GM19023 (cell line): ENCODE results near the gene CTSK.
"Not testable (repeated sequence)": the region's sequence is repeated elsewhere in the genome, so short reads cannot be mapped to it uniquely, and the experiment has no call there.

Experiments used
- ATAC-seq: cut with Tn5 transposase; IDR thresholded peaks from one replicate; pipeline ENCODE4 v1.9.1; 2021; ENCODE audit warnings: mild to moderate bottlenecking, moderate library complexity; ENCODE audit not compliant: unreplicated experiment

CTSK gene

DNA sequence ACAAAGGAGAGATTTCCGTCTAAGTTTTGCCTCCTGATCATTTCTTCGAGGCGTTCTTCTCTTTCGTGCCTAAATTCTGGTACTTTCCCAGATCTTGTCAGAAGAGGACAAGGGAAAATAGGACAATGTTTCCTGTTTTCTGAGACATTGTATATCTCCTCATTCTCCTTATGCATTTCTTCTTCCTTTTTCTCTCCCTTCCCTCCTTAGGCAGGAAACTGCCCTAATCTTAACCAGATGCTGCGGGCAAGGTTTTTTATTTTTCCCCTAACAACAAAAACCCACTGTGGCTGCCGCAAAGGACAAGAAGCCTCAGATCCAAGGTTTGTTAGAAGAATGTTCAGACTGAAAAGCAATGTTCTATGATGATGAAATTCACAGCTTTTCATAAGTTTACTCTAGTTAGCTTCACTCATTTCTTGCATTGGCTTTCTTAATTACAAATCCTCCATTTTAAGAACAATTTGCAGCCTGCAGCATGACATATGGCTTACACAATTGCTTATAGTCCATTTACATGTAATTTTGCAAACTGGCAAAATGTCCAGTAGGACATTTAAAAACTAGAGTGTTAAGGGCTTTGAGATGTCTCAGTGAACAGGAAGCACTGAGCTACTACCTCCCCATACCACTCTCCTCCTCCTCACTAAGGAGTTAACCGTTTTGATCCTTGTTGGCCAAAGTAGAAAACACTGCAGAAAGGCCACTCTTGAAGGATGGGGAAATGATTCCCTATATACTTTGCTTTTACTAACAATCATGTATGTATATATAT is 624 bp downstream of the CTSK start:
- ATAC-seq: no peak

GRCh38 chr1:150805899-150806298 is 2.2 kb downstream of the CTSK start:
- ATAC-seq: no peak

GRCh38 chr1:150804671-150805070 is 3.4 kb downstream of the CTSK start:
- no peak for ATAC-seq

DNA sequence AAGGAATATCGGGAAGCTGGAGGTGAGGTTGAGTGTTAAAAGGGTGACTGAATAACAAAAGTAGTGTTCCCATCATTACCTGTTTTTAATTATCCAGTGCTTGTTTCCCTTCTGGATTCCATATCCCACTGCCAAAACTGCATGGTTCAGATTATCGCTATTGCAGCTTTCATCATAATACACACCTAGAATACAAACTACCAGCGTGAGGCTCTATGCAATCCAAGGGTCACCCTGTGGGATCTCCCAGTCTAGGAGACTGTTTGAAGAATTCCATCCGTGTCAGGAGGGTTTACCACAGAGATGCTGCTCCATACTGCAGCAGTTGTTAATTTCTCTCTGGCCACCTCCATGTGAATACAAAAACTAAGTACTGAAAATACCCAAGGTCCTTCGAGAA is 9.0 kb downstream of the CTSK start:
- no peak for ATAC-seq

DNA sequence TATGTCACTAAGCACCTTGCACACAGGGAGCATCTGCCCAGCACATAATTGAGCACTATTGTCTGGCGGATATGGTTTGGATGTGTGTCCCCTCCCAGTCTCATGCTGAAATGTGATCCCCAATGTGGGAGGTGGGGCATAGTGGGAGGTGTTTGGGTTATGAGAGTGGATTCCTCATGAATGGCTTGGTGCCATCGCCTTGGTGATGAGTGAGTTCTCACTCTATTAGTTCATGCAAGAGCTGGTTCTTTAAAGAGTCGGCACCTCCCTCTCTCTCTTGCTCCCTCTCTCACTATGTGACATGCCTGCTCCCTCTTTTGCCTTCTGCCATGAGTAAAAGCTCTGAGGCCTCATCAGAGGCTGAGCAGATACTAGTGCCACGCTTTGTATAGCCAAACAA is 9.5 kb downstream of the CTSK start:
- no peak for ATAC-seq

DNA sequence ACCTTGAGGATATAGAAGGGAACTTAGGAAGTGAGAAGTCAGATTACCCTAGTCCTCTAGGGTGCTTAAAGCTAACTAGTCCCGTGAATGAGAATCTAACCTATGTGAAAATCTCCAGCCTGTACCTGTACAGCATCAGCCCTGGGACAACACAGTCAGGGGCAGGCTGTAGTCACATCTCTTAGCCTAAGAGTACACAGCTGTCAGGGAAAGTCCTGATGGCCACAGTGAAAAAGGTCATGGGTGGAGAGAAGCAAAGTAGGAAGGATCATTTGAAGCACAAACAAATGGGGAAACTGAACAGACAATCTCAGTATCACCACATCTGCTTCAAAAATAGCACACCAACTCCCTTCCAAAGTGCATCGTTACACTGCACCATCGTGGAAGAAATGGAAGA is 11.7 kb downstream of the CTSK start:
- no peak for ATAC-seq

- not testable (repeated sequence) for ATAC-seq
Observed at GRCh38 chr1:150793778-150794177, 14.3 kb downstream of the CTSK start.

DNA sequence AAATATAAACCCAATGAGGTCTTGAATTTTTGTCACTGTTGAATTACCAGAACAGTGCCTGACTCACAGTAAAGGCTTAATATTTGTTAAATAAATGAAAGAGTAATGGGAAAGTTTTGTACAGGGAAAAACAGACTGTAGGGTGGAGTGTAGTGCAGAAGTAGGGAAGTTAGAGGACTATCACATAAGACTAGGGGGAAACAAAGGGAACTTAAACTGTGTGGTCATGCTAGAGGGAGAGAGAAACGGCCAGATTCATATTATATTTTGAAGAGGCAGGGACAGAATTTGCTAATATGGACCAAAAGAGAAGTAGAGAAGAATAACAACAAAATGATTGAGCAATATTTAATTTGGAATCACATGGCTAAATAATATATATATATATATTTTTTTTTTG is 14.8 kb downstream of the CTSK start:
- ATAC-seq: no peak

DNA sequence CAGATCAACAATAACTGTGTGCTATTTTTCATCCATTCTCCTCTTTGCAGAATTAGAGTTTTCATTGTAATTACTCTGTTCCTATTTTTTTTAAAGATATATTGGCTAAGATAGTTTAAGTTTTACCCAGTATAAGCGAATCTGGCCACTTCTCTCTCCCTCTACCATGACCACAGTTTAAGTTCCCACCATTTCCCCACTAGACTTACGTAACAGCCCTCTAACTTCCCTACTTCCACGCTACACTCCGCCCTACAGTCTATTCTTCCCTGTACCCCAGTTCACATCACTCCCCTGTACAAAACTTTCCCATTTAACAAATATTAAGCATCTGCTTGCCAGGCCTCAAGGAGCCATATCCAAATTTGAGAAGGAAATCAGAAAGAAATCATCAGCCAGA is 16.5 kb downstream of the CTSK start:
- no peak for ATAC-seq

DNA sequence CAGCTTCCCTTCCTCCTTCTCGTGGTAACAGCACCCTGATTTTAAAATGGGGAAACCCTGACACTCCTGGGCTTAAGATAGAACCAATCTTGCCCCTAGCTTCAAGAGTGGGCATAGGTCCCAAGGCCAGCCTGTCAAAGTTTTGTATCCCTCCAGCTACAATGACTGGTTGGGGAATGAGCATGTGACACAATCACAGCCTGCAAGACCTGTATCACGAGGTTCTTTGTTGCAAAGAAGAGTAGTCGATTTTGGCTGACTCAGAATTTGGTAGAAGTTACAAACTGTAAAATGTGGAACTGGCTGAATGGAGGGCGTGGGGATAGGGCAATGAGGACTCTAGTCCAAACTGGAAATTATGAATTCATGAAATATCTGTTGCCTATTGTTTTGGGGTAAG is 18.7 kb downstream of the CTSK start:
- ATAC-seq: no peak

DNA sequence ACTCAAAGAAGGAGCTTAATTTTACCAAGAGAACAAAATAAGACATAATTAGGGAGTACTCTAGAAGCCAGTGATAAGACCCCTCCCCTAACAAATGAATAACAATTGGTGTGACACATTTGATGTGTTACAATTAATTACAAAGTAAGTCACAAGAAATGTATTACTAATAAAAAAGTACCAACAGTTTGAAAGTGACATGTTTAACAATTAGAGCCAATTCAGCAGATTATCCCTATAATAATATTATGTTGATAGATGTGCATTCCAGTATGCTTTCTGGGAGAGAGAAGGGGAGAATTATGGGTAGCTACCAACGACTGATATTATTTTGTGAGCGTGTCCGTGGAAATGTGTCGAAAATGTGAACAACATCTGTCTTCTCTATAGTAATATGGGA is 19.1 kb downstream of the CTSK start:
- no peak for ATAC-seq

GRCh38 chr1:150787455-150787854 is 20.6 kb downstream of the CTSK start:
- no peak for ATAC-seq

- no peak for ATAC-seq
Observed at GRCh38 chr1:150780510-150780909, 27.6 kb downstream of the CTSK start.

DNA sequence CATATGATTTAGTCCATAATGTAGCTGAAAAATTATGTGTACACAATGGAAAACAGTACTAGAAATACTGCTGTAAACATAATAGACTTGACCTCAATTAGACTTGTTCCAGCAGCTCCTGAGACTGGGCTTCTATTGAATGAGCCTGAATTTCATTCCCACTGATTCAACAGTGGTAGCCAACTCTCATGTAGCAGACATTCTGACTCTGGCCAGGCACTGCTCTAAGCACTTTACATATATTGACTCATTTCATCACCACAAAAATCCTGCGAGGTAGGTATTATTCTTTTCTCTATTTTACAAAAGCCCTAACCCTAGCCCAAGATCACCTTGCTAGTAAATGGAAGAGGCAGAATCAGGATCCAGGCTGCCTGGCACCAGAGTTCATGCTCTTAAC is 29.7 kb downstream of the CTSK start:
- no peak for ATAC-seq

- no peak for ATAC-seq
Observed at GRCh38 chr1:150777544-150777943, 30.5 kb downstream of the CTSK start.

- not testable (repeated sequence) for ATAC-seq
Observed at GRCh38 chr1:150775931-150776505, 32.0 kb downstream of the CTSK start.

GRCh38 chr1:150775276-150775675 is 32.8 kb downstream of the CTSK start:
- no peak for ATAC-seq

DNA sequence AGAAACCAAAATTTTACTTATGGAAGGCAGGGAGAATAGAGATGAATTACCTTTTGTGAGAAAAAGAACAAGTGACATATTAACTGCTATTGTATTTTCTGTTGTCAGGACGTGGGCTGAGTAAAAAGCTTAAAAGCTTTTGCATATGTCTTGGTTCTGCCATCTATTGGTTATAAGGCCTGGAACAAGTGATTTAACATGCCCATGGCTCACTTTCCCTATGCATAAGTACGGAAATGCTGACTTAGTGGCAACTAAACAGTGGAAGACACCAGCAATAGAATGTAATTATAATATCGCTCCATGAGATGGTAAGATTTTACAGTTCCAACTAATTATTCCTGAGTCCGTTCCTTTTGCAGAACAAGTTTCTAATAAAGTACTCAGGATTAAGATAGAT is 35.7 kb downstream of the CTSK start:
- no peak for ATAC-seq

GRCh38 chr1:150767704-150768103 is 40.4 kb downstream of the CTSK start:
- not testable (repeated sequence) for ATAC-seq

GRCh38 chr1:150765977-150766301 is 42.1 kb downstream of the CTSK start:
- peak; percentile 8 for ATAC-seq

GRCh38 chr1:150765296-150765976 is 42.6 kb downstream of the CTSK start, which contains the start of gene CTSS:
Gene CTSS (minus strand): TSS chr1:150765778. CDS start chr1:150764763, 1,015 bp downstream.
- peak; percentile 70 for ATAC-seq

DNA sequence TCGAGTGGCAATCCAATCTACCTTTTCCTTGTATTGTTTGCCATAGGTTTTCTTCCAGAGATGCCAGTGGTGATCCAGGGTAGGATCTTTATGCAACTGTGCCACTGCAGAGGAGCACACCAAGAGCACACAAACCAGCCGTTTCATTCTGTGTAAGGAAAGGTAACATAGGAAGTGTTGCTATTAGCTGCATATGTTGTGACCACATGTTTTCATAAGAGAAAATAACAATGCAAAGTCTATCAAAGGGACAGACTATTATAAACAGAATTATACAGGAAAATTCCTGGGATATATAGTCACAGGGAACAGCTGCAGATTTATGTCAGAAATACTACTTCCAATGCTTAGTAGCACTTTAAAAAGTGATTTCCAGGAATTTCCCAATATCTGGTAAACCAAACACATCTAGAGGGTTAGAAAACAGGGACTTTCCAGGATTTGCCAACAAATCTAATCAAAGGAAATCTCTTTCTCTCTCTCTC is 43.4 kb downstream of the CTSK start:
- no peak for ATAC-seq
